Stromal cell of bone marrow (primary cell): ENCODE data around the gene STEAP1B.
"Not testable (repeated sequence)": the region's sequence is repeated elsewhere in the genome, so short reads cannot be mapped to it uniquely, and the experiment has no call there.

Source experiments
- DNase-seq: peaks from one replicate; pipeline ENCODE4 v3.0.0-alpha.2; 2012; ENCODE audit warnings: low read depth

STEAP1B gene

DNA sequence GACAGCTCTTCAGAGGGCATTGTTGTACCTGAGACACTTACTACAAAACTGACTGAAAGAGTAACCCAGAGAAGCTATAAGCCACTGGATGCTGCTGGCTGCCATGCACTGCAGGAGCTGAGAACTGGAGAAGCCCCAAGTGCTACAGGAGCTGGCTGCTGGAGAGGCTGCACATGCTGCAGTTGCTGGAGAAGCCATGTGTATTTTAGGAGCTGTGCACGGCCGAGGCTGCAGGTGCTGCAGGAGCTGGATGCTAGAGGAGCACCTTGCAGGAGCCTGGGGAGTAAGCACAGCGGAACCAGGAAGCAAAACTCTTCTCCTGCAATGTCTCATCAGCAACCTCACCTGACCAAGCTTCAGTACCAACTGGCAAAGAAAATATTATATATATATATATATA, 45.5 kb downstream of the STEAP1B start:
- DNase-seq: no peak

DNA sequence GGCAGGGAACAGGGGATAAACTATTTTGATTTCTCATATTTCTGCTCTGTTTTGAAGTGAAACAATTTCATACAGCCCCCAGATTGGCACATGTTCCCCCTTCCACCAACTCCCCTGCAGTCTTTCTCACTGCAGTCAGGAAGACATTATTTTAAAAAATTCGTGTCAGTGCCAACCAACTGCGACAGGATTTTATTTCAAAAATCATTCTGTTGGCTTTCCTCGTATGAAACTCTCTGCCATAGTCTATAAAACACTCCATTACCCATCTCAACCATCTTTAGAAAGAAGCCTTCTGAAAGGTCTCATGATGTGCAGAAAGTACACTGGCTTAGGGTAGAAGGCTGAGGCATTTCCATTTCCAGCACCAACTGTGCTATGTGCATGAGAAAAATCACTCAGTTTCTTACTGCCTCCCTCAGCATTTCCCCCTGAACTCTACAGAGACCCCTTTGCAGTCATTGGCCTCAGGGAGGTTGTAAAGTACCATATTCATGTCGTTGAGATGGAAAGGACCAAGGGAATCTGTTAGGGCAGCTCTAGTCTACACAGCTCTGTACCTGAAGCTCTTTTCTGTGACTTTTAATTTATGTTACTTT, 46.9 kb downstream of the STEAP1B start:
- DNase-seq: no peak

DNA sequence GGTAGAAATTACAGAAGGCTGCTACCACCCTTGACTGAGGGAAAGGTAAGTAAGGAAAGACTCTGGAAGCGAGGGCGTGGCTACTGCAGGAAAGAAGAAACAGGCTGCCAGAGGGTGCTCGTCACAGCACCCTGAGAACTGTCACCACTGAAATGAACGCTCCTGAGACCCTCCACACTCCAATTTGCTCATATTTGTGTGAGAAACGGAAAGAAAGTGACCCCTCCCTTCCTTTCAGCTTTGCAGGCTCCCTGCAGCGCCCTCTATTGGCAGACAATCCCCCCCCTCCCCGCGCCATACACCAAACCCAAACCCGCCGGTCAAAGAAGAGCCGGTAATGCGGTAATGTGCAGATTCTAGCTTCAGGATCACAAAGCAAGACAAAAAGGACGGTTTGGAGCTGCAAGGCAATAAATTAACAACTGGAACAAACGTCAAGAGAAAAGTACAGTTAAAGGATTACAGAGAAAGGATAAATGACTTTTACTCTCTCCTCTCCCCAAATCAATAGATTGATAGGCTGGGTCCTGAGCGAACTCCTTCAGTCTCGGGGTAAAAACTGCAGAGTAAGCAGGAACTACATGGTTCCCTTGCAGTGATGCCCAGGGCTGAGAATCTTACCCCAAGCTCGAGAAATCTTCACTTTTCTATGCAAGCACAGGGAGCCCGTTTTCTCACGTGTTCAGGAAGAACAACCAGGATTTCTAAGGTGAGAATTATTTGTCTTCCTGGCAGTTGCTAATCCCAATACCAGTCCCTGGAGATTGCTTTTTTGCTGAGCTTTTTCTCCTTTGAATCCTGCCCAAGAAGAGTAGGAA, 47.6 kb downstream of the STEAP1B start:
- no peak for DNase-seq

DNA sequence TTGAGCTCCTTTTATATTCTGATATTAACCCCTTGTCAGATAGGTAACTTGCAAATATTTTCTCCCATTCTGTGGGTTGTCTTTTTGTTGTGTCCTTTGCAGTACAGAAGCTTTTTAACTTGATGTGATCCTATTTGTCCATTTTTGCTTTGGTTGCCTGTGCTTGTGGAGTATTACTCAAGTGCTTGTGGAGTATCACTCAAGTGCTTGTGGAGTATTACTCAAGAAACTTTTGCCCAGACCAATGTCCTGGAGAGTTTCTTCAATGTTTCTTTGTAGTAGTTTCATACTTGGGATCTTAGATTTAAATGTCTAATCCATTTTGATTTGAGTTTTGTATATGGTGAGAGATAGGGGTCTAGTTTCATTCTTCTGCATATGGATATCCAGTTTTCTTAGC, 50.0 kb downstream of the STEAP1B start:
- not testable (repeated sequence) for DNase-seq

DNA sequence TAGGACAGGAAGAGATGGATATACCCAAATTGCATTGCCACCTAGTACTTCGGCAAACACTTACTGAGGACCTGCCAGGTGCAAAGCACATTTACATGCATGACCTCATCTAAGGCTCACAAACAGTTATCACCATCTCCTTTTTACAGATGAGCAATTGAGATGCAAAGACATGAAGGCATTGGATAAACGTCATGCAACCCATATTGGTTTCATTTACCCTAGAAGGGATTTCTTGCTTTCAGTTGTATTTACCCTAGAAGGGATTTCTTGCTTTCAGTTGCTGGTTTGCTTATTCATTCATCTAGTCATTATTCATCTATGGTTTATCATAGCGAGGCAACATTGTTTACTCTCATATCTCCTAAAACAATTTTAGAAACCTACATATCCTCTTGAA, 52.2 kb downstream of the STEAP1B start:
- DNase-seq: no peak

DNA sequence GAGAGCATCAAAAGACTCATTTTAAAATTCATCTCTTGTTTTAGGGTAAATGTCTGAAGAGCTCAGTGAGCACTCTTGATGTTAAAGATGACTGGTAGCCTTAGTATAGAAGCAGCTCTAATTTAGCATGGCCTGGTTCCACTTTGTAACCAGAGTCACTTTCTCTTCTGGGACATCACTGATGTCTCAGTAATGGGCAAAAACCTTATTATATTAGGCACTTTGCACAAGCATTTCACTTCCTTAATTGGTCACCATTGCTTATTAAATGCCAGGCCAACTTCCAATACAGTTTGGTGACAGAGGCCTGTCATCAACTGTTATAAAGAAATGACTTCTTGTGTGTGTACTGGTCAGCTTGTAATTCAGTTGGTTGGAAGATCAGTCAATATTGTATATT, 53.0 kb downstream of the STEAP1B start:
- no peak for DNase-seq

DNA sequence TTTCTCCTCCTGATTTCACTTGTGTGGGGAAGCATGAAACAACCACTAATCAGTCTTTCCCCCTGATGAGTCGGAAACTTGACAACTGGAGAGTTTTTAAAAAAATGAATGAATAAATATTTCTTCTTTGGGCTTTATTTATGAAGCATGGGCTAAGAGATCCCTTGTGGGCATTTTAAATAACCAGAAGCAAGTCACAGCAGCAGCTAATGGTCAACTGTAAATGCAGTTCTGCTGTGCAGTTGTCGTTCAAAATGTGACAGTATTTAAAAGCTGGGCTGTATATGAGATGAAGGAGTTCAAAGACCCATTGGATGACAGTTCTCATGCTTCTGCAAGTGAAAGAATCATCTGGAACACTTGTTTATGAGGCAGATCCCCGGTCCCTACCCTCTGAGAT, 54.1 kb downstream of the STEAP1B start:
- DNase-seq: no peak

DNA sequence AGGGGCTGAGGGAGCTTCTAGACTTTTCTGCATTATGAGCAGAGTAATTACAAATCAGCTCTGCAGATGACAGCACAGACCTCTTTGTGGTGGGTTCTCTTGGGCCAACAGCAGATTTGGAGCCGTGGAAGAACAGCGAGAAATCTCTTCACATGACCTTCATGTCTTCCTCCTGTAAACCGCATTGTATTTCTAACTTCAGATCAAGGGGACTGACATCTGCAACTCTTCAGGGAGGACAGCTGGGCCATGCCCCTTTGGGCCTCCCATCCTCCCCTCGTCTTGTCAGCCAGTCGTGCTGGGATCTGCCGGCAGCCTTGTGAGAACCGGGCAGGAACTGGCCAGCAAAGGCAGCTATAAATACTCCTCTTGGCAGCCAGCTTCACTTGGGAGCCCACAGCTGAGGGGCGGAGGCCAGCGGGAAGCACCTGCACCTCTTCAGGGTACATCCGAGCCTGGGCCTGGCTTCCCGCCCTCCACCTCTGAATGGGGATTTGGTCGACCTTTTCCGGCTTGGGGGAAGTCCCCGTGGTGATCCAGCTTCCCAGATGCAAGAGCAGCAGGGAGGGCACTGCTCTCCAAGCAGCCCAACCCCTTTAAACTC, 54.7 kb downstream of the STEAP1B start:
- no peak for DNase-seq

DNA sequence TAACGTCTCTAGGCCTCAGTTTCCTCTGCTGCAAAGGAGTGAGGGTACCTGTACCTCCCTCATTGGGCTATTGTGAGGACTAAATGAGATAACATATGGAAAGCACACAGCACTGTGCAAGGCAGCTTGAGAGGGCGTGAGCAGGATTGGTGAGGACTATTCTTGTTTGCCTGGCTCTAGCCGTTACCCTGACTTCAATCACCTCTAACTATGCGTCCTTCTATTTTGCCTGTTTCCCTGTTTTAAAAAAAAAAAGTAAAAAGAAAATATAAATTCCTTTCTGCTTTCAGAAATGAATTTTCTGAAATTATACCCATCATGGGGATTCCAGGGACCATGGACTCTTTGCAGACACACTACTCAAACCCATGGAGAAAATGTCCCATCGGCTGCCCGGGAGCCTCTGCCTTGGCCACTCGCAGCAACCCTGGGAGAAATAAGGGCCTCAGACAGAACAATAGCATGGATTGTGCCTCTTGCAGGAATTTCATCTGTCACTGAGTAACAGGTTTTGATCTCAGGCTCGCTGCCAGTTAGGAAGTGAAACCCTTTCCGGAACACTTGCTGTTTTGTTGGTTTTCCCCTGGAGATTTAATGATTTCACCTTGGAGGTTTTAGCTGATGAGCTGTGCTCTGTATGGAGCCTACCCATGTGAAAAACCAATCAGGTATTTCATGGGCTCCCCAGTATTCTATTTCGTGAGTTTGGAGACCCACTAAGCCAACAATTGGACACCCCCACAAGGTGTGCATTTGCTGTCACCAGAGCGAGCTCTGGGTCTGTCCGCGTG, 55.6 kb downstream of the STEAP1B start:
- no peak for DNase-seq

DNA sequence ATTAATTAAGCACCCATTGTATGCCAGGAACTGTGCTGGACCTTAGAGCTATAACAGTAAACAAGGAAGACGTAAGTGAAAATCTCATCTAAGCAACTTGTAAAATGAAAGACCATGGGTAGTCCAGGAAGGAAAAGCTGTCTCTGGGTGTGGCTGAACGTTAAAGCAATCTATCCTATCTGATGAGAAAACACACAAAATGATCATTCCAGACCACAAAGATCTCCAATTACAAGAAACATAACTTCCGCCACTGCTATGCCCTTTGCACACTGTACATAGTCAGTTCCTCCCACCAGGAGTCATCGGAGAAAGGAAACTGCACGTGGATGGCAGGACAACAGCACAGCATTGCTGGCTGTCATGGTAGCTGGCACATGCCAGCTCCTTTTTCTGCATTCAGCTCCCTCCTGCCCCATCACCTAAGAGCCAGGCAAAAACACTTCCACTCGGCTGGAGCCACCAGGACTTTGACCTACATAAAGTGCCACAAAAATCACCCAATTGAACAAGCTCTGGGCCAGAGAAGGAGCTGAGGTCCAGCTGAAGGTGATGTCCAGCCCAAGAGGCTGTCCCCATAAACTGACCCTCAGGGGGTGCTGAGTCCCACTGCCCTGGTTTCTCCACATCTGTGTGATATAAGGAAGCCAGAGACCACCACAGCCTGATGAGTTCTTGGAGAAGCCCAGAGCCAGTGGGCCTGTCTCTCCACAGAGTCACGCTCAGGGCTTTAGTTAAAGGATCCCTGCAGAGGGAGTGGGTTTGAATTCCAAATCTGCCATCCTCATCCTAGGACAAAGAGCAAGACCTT, 56.4 kb downstream of the STEAP1B start:
- no peak for DNase-seq

DNA sequence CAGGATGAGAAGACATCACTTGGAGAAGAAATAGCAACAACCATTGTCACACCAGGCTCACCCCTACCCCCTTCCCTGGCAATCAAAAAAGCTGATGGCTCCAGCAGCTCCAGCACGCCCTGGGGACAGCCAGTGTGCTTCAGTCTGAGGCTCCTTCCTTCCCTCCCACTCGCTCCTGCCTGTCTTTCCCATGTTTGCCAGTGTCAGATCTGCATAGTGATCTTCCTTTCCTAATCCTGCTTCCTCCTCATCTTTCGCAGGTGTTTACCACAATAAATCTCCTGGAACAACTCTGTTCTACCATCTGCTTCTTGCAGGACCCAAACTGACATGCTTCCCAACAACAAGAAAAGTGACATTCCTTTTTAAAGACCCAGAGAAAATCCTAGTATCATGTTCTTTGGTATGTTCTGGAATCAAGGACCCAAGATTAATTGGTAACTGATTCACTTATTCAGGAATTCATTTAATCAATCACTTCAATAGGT, 57.1 kb downstream of the STEAP1B start:
- no peak for DNase-seq

DNA sequence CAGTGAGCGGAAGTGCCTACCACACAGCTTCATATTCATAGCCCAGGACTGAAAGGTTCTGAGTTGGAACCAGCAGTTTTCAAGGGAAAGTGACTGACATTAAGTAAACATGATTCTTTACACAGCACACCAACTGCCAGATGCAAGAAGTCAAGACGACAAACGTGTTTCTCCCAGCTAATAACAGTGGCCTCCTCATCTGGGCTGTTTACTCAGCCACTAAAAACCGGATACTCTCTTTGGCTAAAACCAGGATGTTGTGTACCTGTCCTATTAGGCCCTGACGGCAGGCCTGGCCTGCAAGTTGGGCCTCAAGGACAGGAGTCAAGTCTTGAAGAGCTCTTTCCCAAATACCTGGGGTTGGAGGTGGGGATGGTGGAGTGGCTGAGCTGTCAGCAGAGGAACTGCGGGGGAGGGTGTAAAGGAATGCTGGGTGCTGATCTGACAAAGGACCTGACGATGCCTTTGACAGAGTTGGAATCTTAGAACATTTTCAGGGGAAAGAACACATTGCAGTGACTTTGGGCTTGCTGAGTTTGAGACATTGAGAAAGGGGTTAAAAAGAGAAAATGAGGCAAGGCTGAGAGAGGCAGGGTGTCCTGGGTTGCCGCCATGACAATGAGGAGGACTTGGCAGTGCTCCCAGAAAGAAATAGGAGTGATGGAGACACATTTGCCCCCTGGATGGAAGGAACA, 57.7 kb downstream of the STEAP1B start:
- no peak for DNase-seq

DNA sequence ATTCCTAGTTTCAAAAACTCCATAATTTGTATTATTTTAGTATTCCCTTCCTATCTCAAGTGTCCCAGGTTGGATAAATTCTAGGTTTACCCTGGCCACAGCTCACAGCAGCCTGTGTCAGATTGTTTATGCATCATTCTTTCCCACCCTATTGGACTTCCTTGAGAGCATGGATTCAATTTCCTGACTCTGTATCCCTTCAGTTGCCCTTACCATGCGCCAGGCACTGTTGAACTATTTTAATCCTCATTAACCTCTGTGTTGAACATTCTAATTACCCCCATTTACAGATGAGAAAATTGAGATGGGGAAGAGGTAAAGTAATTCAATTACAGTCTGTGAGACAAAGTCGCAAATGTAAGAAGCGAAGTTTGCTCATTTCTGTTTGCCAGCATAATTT, 58.8 kb downstream of the STEAP1B start:
- no peak for DNase-seq

DNA sequence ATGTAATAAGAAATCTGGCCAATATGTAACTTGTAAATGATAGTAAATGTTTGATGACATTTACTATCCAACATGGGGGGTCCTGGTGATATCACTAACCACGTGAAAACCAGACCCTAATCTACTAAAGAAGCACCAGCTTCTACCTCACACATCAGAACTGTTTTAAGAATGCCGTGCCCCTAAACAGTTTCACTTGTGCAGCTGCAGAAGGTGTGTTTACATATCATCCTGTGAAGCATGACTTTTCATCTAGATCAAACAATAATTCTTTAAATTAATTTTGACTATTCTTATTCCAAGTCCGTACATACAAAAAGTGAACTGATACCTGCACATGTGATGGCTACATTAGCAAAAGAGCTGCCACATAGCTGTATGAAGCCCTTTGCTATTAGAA, 61.0 kb downstream of the STEAP1B start:
- no peak for DNase-seq

DNA sequence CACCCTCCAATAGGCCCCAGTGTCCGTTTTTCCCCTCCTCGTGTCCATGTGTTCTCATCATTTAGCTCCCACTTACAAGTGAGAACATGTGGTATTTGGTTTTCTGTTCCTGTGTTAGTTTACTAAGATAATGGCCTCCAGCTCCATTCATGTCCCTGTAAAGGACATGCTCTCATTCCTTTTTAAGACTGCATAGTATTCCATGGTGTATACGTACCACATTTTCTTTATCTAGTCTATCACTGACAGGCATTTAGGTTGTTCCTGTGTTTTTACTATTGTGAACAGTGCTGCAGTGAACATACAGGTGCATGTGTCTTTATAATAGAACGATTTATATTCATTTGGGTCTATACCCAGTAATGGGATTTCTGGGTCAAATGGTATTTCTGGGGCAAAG, 63.4 kb downstream of the STEAP1B start:
- not testable (repeated sequence) for DNase-seq

DNA sequence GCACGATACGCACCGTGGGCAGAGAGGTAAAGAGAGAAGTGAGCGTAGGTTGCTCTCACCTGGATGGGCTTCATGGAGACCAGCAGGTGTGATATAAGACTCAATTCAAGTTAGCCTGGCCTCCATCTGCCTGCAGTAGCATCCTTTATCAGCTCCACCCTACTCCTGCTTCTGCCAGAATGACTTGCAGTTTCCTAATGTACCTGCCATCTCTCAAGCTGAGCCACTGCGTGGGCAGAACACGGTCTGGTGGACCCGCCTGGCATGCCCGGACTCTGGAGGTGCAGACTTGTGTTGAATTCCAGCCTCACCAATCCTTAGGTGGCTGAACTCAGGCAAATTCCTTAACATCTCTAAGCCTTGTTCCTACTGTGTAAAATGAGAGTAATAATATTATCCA, 64.3 kb downstream of the STEAP1B start:
- DNase-seq: no peak

DNA sequence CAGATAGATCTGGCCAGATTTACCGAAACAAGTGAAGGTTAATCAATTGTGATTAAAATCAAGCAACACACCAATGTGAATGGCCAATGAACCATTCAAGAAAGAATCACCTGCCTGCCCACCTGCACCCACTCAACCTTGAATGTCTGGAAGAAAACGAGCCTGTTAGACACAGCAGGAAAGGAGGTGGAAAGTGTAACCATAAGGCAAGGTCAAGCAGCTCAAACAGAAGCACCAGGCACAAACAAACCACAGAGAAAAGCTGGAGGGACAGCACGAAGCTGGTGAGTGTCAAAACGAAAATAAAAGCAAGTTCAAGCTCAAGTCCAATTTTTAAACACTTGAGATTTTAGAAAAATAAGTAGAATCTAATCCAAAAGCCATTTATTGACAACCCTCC, 64.9 kb downstream of the STEAP1B start:
- DNase-seq: no peak

DNA sequence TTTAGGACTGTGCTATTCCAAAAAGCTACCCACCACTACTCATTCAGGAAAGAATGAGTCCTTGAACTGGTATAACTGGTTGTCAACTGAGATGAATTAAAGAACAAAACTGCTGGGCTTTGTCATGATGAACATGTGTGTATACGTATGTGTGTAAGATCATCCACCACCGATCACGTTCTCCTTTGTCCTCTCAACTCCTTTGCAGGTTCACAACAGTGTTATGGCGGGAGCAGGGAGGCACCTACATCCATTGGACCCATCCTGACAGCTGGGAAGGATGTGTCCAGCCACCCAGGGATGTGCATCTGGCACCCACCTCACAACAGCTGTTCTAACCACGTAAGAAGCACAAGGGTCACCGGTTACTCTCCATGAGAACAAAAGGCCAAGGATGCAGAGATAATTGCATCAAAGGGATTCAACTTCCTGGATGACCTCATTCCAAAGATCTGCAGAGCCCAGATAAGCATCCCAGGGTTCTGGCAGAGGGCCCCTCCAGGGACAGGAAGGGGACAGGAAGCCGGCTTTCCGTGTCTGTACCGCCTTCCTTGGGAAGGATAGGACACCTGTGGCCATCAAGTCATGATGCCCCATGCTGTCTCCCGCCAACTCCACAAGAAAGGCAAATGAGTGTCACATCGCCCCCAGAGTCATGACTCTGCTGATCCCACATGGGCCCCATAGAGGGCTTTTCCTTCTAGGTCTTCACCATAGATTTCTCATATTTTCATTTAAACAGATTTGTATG, 66.1 kb downstream of the STEAP1B start:
- DNase-seq: no peak

DNA sequence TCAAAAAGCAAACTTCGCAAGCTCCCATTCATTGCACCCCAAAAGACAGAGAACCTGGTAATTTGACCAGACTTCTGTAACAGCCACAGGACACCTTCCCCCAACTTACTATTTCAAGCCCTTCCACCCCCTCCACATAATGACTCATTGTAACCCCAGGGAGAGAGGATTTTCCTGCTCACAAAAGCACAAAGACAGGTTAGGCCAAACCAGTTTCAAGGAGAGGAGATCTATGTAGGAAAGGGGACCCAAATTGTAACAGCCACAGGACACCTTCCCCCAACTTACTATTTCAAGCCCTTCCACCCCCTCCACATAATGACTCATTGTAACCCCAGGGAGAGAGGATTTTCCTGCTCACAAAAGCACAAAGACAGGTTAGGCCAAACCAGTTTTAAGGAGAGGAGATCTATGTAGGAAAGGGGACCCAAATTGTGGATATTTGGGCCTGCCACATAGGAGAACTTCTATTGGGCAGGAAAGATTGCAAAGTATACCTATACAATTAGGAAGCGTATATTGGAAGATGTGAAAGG, 66.8 kb downstream of the STEAP1B start:
- not testable (repeated sequence) for DNase-seq

DNA sequence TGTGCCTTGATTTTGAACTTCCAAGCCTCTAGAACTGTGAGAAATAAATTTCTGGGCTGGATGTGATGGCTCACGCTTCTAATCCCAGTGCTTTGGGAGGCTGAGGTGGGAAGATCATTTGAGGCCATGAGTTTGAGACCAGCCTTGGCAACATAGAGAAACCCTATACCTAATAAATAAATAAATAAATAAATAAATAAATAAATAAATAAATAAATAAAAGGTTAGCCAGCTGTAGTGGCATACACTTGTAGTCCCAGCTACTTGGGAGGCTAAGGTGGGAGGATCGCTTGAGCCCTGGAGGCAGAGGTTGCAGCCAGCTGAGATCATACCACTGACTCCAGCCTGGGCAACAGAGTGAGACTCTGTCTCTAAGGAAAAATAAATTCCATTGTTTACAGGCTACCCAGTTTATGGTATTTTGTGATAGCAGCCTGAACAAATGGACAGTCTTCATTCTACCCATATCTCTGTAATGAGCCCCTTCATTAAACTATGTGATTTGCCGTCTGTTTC, 67.7 kb downstream of the STEAP1B start:
- no peak for DNase-seq
